HepG2 (cell line): ENCODE results near the gene FHIT. TPM values are rescaled to one million over a fixed set of nuclear protein-coding genes. Genes with fewer than 3 reads are reported as not detected.

ENCODE experiments used
- ATAC-seq: fragments of 200-7000 bp; cut with Tn5 transposase; 3 replicates; pipeline ENCODE4 v1.9.1; 2020; ENCODE audit warnings: mild to moderate bottlenecking, moderate library complexity
- BruUV-seq: library from RNA; stranded (reverse); fragments of 400-500 nt; replicated peaks from 2 replicates; lab custom pipeline; 2021; lab: Mats Ljungman, UMichigan
- CTCF ChIA-PET: fragments of 300-600 bp; formaldehyde crosslinking; extraction: SDS; loops from one replicate; lab custom pipeline; 2021; ENCODE audit warnings: low total read pairs, inconsistent platforms, low intra/inter-chr PET ratio; lab: Yijun Ruan, JAX
- POLR2A ChIA-PET: fragments of 350-600 bp; sonication (Branson Sonifier 250); formaldehyde crosslinking; loops from one replicate; lab custom pipeline; 2020; ENCODE audit warnings: antibody characterized with exemption, inconsistent platforms; lab: Yijun Ruan, JAX
- DNase-seq: peaks from one replicate; pipeline ENCODE4 v3.0.0-alpha.2; 2015; ENCODE audit warnings: low spot score
- FAIRE-seq: peaks from 3 replicates; lab custom pipeline; 2011; peaks lifted over from hg19 to GRCh38; lab: Jason Lieb, UNC
- H2AFZ ChIP-seq: one replicate; pipeline ENCODE4 v1.6.1; 2011; ENCODE audit warnings: low read length, inconsistent platforms
- H3K27ac ChIP-seq: fragments of 300-600 bp; 3 replicates; pipeline ENCODE4 v1.8.0; 2011; ENCODE audit warnings: mixed run types, mild to moderate bottlenecking, mixed read lengths, low read length, inconsistent platforms; ENCODE audit not compliant: insufficient read depth; ENCODE audit errors: extremely low read length
- H3K27me3 ChIP-seq, 2 experiments: fragments of 200-600 bp in 1 of 2; 2 replicates in 1 of 2; 3 replicates in 1 of 2; pipeline versions ENCODE4 v1.6.0 to v1.8.0; 2011; ENCODE audit warnings: low read length in 2 of 2, mild to moderate bottlenecking in 2 of 2, moderate library complexity in 2 of 2, inconsistent platforms in 1 of 2; ENCODE audit not compliant: insufficient read depth in 2 of 2, control insufficient read depth in 1 of 2
- H3K36me3 ChIP-seq, 2 experiments: fragments of 200-600 bp in 1 of 2; replicated peaks in 1 of 2; 2 replicates in 1 of 2; 3 replicates in 1 of 2; pipeline versions ENCODE4 v1.5.1 to v1.8.0; 2011; ENCODE audit warnings: low read length in 2 of 2, inconsistent platforms in 1 of 2; ENCODE audit not compliant: insufficient read depth in 2 of 2, control insufficient read depth in 1 of 2
- H3K4me1 ChIP-seq: 2 replicates; pipeline ENCODE4 v1.5.1; 2012; ENCODE audit warnings: low read length, inconsistent platforms; ENCODE audit not compliant: insufficient read depth
- H3K4me2 ChIP-seq: 2 replicates; pipeline ENCODE4 v1.6.0; 2011; ENCODE audit warnings: low read depth, low read length, inconsistent platforms
- H3K4me3 ChIP-seq, 3 experiments: fragments of 200-600 bp in 1 of 3; sonication (generic), shearing (Covaris generic) in 1 of 3; replicated peaks in 1 of 3; 2 replicates each; pipeline ENCODE4 v1.5.1; 2011 to 2016; ENCODE audit warnings: low read length in 3 of 3, inconsistent platforms in 2 of 3, low read depth in 2 of 3, mild to moderate bottlenecking in 2 of 3, control low read depth in 1 of 3, mixed read lengths in 1 of 3; ENCODE audit not compliant: insufficient read depth in 1 of 3
- H3K79me2 ChIP-seq: one replicate; pipeline ENCODE4 v1.6.1; 2011; ENCODE audit warnings: low read length, inconsistent platforms; ENCODE audit not compliant: insufficient read depth
- H3K9ac ChIP-seq: 2 replicates; pipeline ENCODE4 v1.6.0; 2011; ENCODE audit warnings: mild to moderate bottlenecking, low read depth, low read length, inconsistent platforms; ENCODE audit not compliant: insufficient read depth
- H3K9me3 ChIP-seq: 2 replicates; pipeline ENCODE4 v1.5.1; 2012; ENCODE audit warnings: mild to moderate bottlenecking, low read length
- H4K20me1 ChIP-seq: 2 replicates; pipeline ENCODE4 v1.6.0; 2011; ENCODE audit warnings: inconsistent platforms, mild to moderate bottlenecking, low read length, moderate library complexity; ENCODE audit not compliant: insufficient read depth
- RBM39 ChIP-seq: fragments of 200-400 bp; formaldehyde crosslinking; IDR thresholded peaks from one replicate; pipeline ENCODE4 v1.6.1; 2018; ENCODE audit warnings: antibody characterized with exemption, mild to moderate bottlenecking, low read depth, low read length; ENCODE audit not compliant: poor library complexity, severe bottlenecking
- RXRA ChIP-seq: sonication (generic); formaldehyde crosslinking; IDR thresholded peaks from 2 replicates; pipeline ENCODE4 v1.5.1; 2020; ENCODE audit warnings: missing genetic modification reagents
- TEAD3 ChIP-seq: optimal IDR thresholded peaks from 2 replicates; pipeline ENCODE3; 2016; ENCODE audit warnings: borderline replicate concordance
- TRIM24 ChIP-seq: sonication (generic); formaldehyde crosslinking; IDR thresholded peaks from 2 replicates; pipeline ENCODE4 v1.8.0; 2022; ENCODE audit warnings: mild to moderate bottlenecking, missing genetic modification reagents
- ZNF143 ChIP-seq: sonication (generic); formaldehyde crosslinking; IDR thresholded peaks from 2 replicates; pipeline ENCODE4 v1.4.0; 2020; ENCODE audit warnings: missing genetic modification reagents
- ZNF264 ChIP-seq: sonication (generic); formaldehyde crosslinking; IDR thresholded peaks from 2 replicates; pipeline ENCODE4 v1.4.0; 2020; ENCODE audit warnings: missing genetic modification reagents
- ZNF430 ChIP-seq: sonication (generic); formaldehyde crosslinking; IDR thresholded peaks from 2 replicates; pipeline ENCODE4 v1.9.0; 2021; ENCODE audit warnings: mild to moderate bottlenecking, missing genetic modification reagents
- ZNF451 ChIP-seq: sonication (generic); formaldehyde crosslinking; IDR thresholded peaks from 2 replicates; pipeline ENCODE4 v1.5.0; 2020; ENCODE audit warnings: mild to moderate bottlenecking, missing genetic modification reagents
- WGBS: methylation state at CpG from one replicate; pipeline ENCODE4 v1.1.6; 2017; ENCODE audit warnings: low lambda C conversion rate; 5-methylcytosine and 5-hydroxymethylcytosine counted together
- in situ Hi-C: cut with HindIII; loops from 2 replicates; pipeline ENCODE4 v1.10.0; 2017; ENCODE audit warnings: low pct_unique_long_range_greater_than_20kb; ENCODE audit not compliant: extremely low pct_ligation_motif_present
- intact Hi-C: fragments of 100-400 bp; cut with micrococcal nuclease; formaldehyde crosslinking; loops from one replicate; pipeline ENCODE4 v1.10.0; 2022; ENCODE audit not compliant: unreplicated experiment
- polyA plus RNA-seq, 8 experiments: library from polyadenylated mRNA; depleted of rRNA in 3 of 8; stranded (reverse) in 7 of 8; unstranded in 1 of 8; fragments of >200 nt; fragmentation: Illumina TruSeq in 4 of 8; extraction: Trizol in 4 of 8; gene quantifications; 2 replicates each; pipeline versions ENCODE4 v1.2.1 to v1.2.3, GENCODE V29; 2011 to 2016; ENCODE audit warnings: low read depth in 4 of 8, missing spikeins in 1 of 8, mixed read lengths in 1 of 8; ENCODE audit not compliant: insufficient read depth in 1 of 8
- total RNA-seq, 5 experiments: library from RNA; depleted of rRNA; stranded (reverse); fragments of >200 nt; fragmentation: Illumina TruSeq; extraction: Trizol; gene quantifications; 2 replicates each; pipeline ENCODE4 v1.2.3, GENCODE V29; 2016; ENCODE audit warnings: low read depth in 1 of 5
- TF ChIP-seq, protein P1 (sequence below): sonication (generic); formaldehyde crosslinking; IDR thresholded peaks from 2 replicates; pipeline ENCODE4 v1.4.0; 2020; ENCODE audit warnings: missing genetic modification reagents
- TF ChIP-seq, protein P2 (sequence below): sonication (generic); formaldehyde crosslinking; IDR thresholded peaks from 2 replicates; pipeline ENCODE4 v1.4.0; 2020; ENCODE audit warnings: mild to moderate bottlenecking, missing genetic modification reagents
- TF ChIP-seq, protein P3 (sequence below): IDR thresholded peaks from 2 replicates; pipeline ENCODE4 v1.6.1; 2016; ENCODE audit warnings: mild to moderate bottlenecking, missing biosample characterization, missing genetic modification reagents
- TF ChIP-seq, protein P4 (sequence below): sonication (generic); formaldehyde crosslinking; IDR thresholded peaks from 2 replicates; pipeline ENCODE4 v1.4.0; 2020; ENCODE audit warnings: mild to moderate bottlenecking, missing genetic modification reagents

Gene FHIT
- total and polyA plus RNA-seq, 2 of the 13 experiments (the other 11 are each of a cell fraction or from before 2014, with no cell fraction given): 4.0 to 4.6 TPM

DNA sequence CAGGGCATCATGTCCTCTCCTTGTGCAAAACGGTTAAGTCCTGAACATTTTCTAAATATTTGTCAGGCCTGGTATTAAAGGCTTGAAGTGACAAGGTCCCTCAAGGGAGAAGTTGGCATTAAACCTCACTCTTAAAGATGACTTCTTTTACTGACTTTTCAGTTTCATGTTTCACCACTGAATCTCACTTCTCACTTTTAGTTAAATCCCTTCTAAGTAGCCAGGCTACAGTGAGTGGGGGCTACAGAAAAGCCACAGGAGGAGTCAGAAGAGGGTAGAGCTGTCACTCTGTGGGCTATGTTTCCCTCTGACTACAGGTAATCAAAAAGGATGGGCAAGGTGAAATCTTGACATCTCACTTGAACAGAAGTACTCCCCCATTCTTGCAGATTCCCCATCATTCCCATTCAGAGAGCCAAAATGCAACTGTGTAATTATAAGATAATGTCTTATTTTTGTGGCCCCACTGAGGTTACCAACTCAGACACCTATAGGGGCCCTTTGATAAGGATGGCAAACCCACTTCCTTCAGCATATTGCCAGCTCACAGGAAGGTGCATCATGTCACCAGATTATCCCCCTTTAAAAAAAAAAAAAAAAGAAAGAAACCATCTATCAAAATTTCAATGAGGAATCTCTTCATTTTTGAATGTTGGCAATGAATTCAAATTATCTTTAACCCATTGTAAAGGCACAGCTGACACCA is 1411.3 kb downstream of the FHIT start (continued):
- TF ChIP-seq ZNF430 (CRISPR knock-in tag): no peak

DNA sequence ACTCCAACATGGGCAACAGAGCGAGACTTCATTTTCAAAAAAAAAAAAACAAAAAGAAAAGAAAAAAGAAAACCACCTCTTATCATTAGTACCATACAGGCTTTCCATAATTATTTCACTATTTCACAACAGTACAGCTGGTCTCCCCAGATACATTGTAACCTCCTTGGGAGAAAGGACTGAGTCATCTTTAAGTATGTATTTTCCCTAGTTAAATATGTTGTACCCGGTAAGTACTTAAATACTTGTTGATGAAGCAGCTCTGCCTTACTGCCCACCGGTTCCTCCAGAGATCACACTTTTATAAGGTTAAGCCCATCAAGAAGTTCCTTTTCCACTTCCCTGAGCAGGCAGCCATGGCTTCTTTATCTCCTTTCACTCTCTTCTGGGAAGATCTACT is 1412.0 kb downstream of the FHIT start:
- ATAC-seq (no peak), FAIRE-seq (no peak), DNase-seq (no peak)
- Histone ChIP-seq H3K36me3 (no peaks in the 10 kb centered on the region), H3K9me3 (no peaks in the 10 kb centered on the region), H3K4me1 (no peaks in the 10 kb centered on the region), H3K79me2 (no peaks in the 10 kb centered on the region), H3K27me3 (no peaks in the 10 kb centered on the region), H3K27ac (no peak overlapping the region), H4K20me1 (no peaks in the 10 kb centered on the region), H3K4me3 (no peak overlapping the region), H3K4me2 (no peak overlapping the region), H2AFZ (no peak overlapping the region), H3K9ac (no peak overlapping the region)
- no TSS peak for BruUV-seq
- in situ Hi-C loops (no loop called here), intact Hi-C loops (no loop called here)
- TF ChIP-seq, protein P1, sequence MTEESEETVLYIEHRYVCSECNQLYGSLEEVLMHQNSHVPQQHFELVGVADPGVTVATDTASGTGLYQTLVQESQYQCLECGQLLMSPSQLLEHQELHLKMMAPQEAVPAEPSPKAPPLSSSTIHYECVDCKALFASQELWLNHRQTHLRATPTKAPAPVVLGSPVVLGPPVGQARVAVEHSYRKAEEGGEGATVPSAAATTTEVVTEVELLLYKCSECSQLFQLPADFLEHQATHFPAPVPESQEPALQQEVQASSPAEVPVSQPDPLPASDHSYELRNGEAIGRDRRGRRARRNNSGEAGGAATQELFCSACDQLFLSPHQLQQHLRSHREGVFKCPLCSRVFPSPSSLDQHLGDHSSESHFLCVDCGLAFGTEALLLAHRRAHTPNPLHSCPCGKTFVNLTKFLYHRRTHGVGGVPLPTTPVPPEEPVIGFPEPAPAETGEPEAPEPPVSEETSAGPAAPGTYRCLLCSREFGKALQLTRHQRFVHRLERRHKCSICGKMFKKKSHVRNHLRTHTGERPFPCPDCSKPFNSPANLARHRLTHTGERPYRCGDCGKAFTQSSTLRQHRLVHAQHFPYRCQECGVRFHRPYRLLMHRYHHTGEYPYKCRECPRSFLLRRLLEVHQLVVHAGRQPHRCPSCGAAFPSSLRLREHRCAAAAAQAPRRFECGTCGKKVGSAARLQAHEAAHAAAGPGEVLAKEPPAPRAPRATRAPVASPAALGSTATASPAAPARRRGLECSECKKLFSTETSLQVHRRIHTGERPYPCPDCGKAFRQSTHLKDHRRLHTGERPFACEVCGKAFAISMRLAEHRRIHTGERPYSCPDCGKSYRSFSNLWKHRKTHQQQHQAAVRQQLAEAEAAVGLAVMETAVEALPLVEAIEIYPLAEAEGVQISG (CRISPR knock-in tag): no peak
- TF ChIP-seq, protein P2, sequence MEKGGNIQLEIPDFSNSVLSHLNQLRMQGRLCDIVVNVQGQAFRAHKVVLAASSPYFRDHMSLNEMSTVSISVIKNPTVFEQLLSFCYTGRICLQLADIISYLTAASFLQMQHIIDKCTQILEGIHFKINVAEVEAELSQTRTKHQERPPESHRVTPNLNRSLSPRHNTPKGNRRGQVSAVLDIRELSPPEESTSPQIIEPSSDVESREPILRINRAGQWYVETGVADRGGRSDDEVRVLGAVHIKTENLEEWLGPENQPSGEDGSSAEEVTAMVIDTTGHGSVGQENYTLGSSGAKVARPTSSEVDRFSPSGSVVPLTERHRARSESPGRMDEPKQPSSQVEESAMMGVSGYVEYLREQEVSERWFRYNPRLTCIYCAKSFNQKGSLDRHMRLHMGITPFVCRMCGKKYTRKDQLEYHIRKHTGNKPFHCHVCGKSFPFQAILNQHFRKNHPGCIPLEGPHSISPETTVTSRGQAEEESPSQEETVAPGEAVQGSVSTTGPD (CRISPR knock-in tag): no peak
- TF ChIP-seq, protein P3, sequence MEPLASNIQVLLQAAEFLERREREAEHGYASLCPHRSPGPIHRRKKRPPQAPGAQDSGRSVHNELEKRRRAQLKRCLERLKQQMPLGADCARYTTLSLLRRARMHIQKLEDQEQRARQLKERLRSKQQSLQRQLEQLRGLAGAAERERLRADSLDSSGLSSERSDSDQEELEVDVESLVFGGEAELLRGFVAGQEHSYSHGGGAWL (CRISPR knock-in tag): no peak
- TF ChIP-seq RXRA (CRISPR knock-in tag): no peak
- TF ChIP-seq TRIM24 (CRISPR knock-in tag): no peak
- TF ChIP-seq ZNF143 (CRISPR knock-in tag): no peak
- no peak for TF ChIP-seq ZNF451 (CRISPR knock-in tag)
- TF ChIP-seq TEAD3 (CRISPR knock-in tag): no peak
- TF ChIP-seq ZNF264 (CRISPR knock-in tag): no peak
- no peak for TF ChIP-seq RBM39
- TF ChIP-seq, protein P4, sequence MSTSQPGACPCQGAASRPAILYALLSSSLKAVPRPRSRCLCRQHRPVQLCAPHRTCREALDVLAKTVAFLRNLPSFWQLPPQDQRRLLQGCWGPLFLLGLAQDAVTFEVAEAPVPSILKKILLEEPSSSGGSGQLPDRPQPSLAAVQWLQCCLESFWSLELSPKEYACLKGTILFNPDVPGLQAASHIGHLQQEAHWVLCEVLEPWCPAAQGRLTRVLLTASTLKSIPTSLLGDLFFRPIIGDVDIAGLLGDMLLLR (CRISPR knock-in tag): no peak
- 44% methylated on average over 3 of the region's 3 CpGs for WGBS
- ChIA-PET POLR2A (no interaction called here), CTCF (no interaction called here)
